Fibroblast of villous mesenchyme (primary cell): ENCODE measurements around the gene PNPLA3. TPM values are rescaled to one million over a fixed set of nuclear protein-coding genes. Genes with fewer than 3 reads are reported as not detected.
A peak's percentile ranks its signal among the peaks of the same experiment; 100 is the strongest.

Source experiments
- DNase-seq: peaks from one replicate; pipeline ENCODE4 v3.0.0-alpha.2; 2010; ENCODE audit warnings: low read depth
- H3K4me3 ChIP-seq: 2 replicates; pipeline ENCODE4 v1.5.1; 2011; ENCODE audit warnings: low read depth, mild to moderate bottlenecking, low read length
- CTCF ChIP-seq: IDR thresholded peaks from 2 replicates; pipeline ENCODE4 v1.5.1; 2012; ENCODE audit warnings: low read depth, mild to moderate bottlenecking, low read length; ENCODE audit not compliant: insufficient read depth
- total RNA-seq: library from RNA; depleted of rRNA; stranded (reverse); fragments of >200 nt; gene quantifications from 2 replicates; pipeline ENCODE4 v1.2.3, GENCODE V29; 2012

Gene PNPLA3
- total RNA-seq, 1 donor, result 8.2 TPM

- peak; percentile 33 for DNase-seq
- TF ChIP-seq CTCF, result peak; percentile 85
- H3K4me3 ChIP-seq, result no peak overlapping the region
These were observed 38.8 kb upstream of the PNPLA3 start for GRCh38 chr22:43884600-43885318.

GRCh38 chr22:43885319-43885671 is 38.3 kb upstream of the PNPLA3 start:
- TF ChIP-seq CTCF, result no peak
- DNase-seq, result no peak
- H3K4me3 ChIP-seq, result no peak overlapping the region

- DNase-seq, result no peak
- TF ChIP-seq CTCF, result no peak
These were observed 37.8 kb upstream of the PNPLA3 start for GRCh38 chr22:43885786-43886185.

GRCh38 chr22:43886231-43886630 is 37.4 kb upstream of the PNPLA3 start:
- DNase-seq, result no peak
- H3K4me3 ChIP-seq, result no peak overlapping the region
- no peak for TF ChIP-seq CTCF

More at GRCh38 chr22:43885786-43886185, 37.8 kb upstream of the PNPLA3 start:
- no peak overlapping the region for H3K4me3 ChIP-seq

- DNase-seq, result no peak
- no peak for TF ChIP-seq CTCF
- H3K4me3 ChIP-seq, result no peak overlapping the region
These were observed 36.2 kb upstream of the PNPLA3 start for GRCh38 chr22:43887391-43887790.

- H3K4me3 ChIP-seq, result no peak overlapping the region
- DNase-seq, result no peak
- TF ChIP-seq CTCF, result no peak
These were observed 34.9 kb upstream of the PNPLA3 start for GRCh38 chr22:43888740-43889139.
